Muscle layer of duodenum (tissue), 2 donors: ENCODE results near the gene NCK2.

ENCODE experiments used
- H3K27ac ChIP-seq: one replicate; pipeline ENCODE4 v1.7.0; 2013; ENCODE audit warnings: mild to moderate bottlenecking, low read length
- H3K27me3 ChIP-seq: one replicate; pipeline ENCODE4 v1.7.0; 2013; ENCODE audit warnings: low read depth, mild to moderate bottlenecking, control low read depth, low read length
- H3K36me3 ChIP-seq, 2 donors: one replicate each; pipeline ENCODE4 v1.7.0; 2013; ENCODE audit warnings: low read length in 2 of 2, control low read depth in 1 of 2, mild to moderate bottlenecking in 1 of 2; ENCODE audit not compliant: insufficient read depth in 2 of 2, control insufficient read depth in 1 of 2
- H3K4me1 ChIP-seq, 2 donors: one replicate each; pipeline ENCODE4 v1.7.0; 2013; ENCODE audit warnings: low read length in 2 of 2, mild to moderate bottlenecking in 2 of 2, control low read depth in 1 of 2, moderate library complexity in 1 of 2; ENCODE audit not compliant: insufficient read depth in 2 of 2, control insufficient read depth in 1 of 2
- H3K4me3 ChIP-seq, 2 donors: one replicate each; pipeline ENCODE4 v1.7.0; 2013; ENCODE audit warnings: low read length in 2 of 2, low read depth in 1 of 2, mild to moderate bottlenecking in 1 of 2
- H3K9me3 ChIP-seq, 2 donors: one replicate each; pipeline ENCODE4 v1.7.0; 2013; ENCODE audit warnings: low read length in 2 of 2, control low read depth in 1 of 2, mild to moderate bottlenecking in 1 of 2; ENCODE audit not compliant: control insufficient read depth in 1 of 2
- donor health status: healthy.

Gene NCK2

GRCh38 chr2:105843476-105844374 is 99.0 kb downstream of the NCK2 start:
- peaks cover 0 to 17% of the 10 kb centered on the region in 2 donors for H3K4me1 ChIP-seq
- H3K9me3 ChIP-seq: no peaks in the 10 kb centered on the region
- H3K36me3 ChIP-seq: no peaks in the 10 kb centered on the region
- H3K4me3 ChIP-seq: no peak overlapping the region
- no peaks in the 10 kb centered on the region for H3K27me3 ChIP-seq
- no peak overlapping the region for H3K27ac ChIP-seq

GRCh38 chr2:105845976-105846375 is 101.3 kb downstream of the NCK2 start:
- Histone ChIP-seq H3K4me1 (peaks cover 0 to 17% of the 10 kb centered on the region in 2 donors), H3K9me3 (no peaks in the 10 kb centered on the region), H3K27ac (no peak overlapping the region), H3K4me3 (no peak overlapping the region), H3K27me3 (no peaks in the 10 kb centered on the region), H3K36me3 (no peaks in the 10 kb centered on the region)

- Histone ChIP-seq H3K27me3 (no peaks in the 10 kb centered on the region), H3K4me1 (peaks cover 0 to 13% of the 10 kb centered on the region in 2 donors), H3K9me3 (no peaks in the 10 kb centered on the region), H3K4me3 (no peak overlapping the region), H3K27ac (no peak overlapping the region), H3K36me3 (no peaks in the 10 kb centered on the region)
These were observed 102.3 kb downstream of the NCK2 start for GRCh38 chr2:105847056-105847455.

- Histone ChIP-seq H3K4me1 (peaks cover 0 to 7% of the 10 kb centered on the region in 2 donors), H3K9me3 (no peaks in the 10 kb centered on the region)
These were observed 103.7 kb downstream of the NCK2 start for GRCh38 chr2:105848367-105848766.

GRCh38 chr2:105849431-105850179 is 104.9 kb downstream of the NCK2 start:
- no peaks in the 10 kb centered on the region for H3K27me3 ChIP-seq
- no peak overlapping the region for H3K4me3 ChIP-seq
- no peaks in the 10 kb centered on the region for H3K9me3 ChIP-seq
- H3K4me1 ChIP-seq: no peaks in the 10 kb centered on the region
- H3K27ac ChIP-seq: no peak overlapping the region
- no peaks in the 10 kb centered on the region for H3K36me3 ChIP-seq

More at GRCh38 chr2:105848367-105848766, 103.7 kb downstream of the NCK2 start:
- Histone ChIP-seq H3K36me3 (no peaks in the 10 kb centered on the region), H3K27ac (no peak overlapping the region), H3K4me3 (no peak overlapping the region), H3K27me3 (no peaks in the 10 kb centered on the region)

- Histone ChIP-seq H3K4me3 (no peak overlapping the region), H3K27ac (no peak overlapping the region), H3K36me3 (no peaks in the 10 kb centered on the region), H3K9me3 (no peaks in the 10 kb centered on the region), H3K27me3 (no peaks in the 10 kb centered on the region), H3K4me1 (no peaks in the 10 kb centered on the region)
These were observed 107.4 kb downstream of the NCK2 start for GRCh38 chr2:105852066-105852465.

GRCh38 chr2:105853354-105854088 is 108.8 kb downstream of the NCK2 start:
- Histone ChIP-seq H3K4me3 (no peak overlapping the region), H3K27ac (no peak overlapping the region), H3K27me3 (no peaks in the 10 kb centered on the region), H3K9me3 (no peaks in the 10 kb centered on the region), H3K36me3 (no peaks in the 10 kb centered on the region), H3K4me1 (no peaks in the 10 kb centered on the region)

- Histone ChIP-seq H3K27ac (no peak overlapping the region), H3K4me3 (no peak overlapping the region), H3K27me3 (no peaks in the 10 kb centered on the region), H3K36me3 (no peaks in the 10 kb centered on the region), H3K9me3 (no peaks in the 10 kb centered on the region), H3K4me1 (no peaks in the 10 kb centered on the region)
These were observed 110.3 kb downstream of the NCK2 start for GRCh38 chr2:105854972-105855371.

- Histone ChIP-seq H3K9me3 (no peaks in the 10 kb centered on the region), H3K36me3 (peaks cover 0 to 3% of the 10 kb centered on the region in 2 donors), H3K4me3 (peak overlapping the region in 1 of 2 donors; percentile 12), H3K4me1 (no peaks in the 10 kb centered on the region), H3K27me3 (no peaks in the 10 kb centered on the region), H3K27ac (no peak overlapping the region)
These were observed 111.9 kb downstream of the NCK2 start for GRCh38 chr2:105856581-105856980.

- Histone ChIP-seq H3K36me3 (peaks cover 0 to 3% of the 10 kb centered on the region in 2 donors), H3K27me3 (no peaks in the 10 kb centered on the region), H3K27ac (no peak overlapping the region), H3K4me3 (no peak overlapping the region), H3K4me1 (no peaks in the 10 kb centered on the region), H3K9me3 (no peaks in the 10 kb centered on the region)
These were observed 112.5 kb downstream of the NCK2 start for GRCh38 chr2:105857076-105857740.
